Tibial nerve (tissue), 4 donors: ENCODE measurements around the gene GABRB2.

ENCODE experiments used
- EP300 ChIP-seq, 2 donors: sonication (generic); formaldehyde crosslinking; IDR thresholded peaks; one replicate each; pipeline ENCODE4 v1.6.1; 2017; ENCODE audit warnings: antibody characterized with exemption in 2 of 2, mild to moderate bottlenecking in 1 of 2
- POLR2A ChIP-seq, 2 donors: fragments of 450-650 bp; IDR thresholded peaks; one replicate each; pipeline ENCODE4 v1.6.1; 2017; ENCODE audit warnings: antibody characterized with exemption in 2 of 2, mild to moderate bottlenecking in 2 of 2, moderate library complexity in 2 of 2
- TF ChIP-seq, protein P1 (sequence below), 5 experiments: fragments of 200-600 bp in 3 of 5; fragments of 450-650 bp in 2 of 5; sonication (generic) in 3 of 5; IDR thresholded peaks; one replicate each; pipeline ENCODE4 v1.5.1; 2016 to 2019; ENCODE audit warnings: antibody characterized with exemption in 5 of 5, mild to moderate bottlenecking in 3 of 5, moderate library complexity in 2 of 5

DNA sequence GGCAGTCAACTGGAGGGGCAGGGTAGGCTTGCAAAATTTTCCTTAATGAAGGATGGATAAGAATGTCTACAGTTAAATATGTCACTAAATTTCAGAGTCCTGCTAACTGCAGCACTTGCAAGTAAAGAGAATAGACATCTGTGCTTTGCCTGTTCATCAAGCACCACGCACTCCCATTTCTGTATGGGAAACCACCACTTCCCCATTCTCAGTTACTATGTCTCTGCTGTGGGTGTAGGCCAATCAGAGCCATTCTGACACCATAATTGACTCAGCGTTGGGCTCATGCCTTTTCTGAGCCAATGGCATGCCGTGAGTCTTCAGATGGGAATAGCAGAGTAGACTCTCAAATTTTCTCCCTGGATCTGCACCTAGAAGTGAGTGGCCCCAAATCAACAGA, 247.5 kb downstream of the GABRB2 start:
- TF ChIP-seq, protein P1, sequence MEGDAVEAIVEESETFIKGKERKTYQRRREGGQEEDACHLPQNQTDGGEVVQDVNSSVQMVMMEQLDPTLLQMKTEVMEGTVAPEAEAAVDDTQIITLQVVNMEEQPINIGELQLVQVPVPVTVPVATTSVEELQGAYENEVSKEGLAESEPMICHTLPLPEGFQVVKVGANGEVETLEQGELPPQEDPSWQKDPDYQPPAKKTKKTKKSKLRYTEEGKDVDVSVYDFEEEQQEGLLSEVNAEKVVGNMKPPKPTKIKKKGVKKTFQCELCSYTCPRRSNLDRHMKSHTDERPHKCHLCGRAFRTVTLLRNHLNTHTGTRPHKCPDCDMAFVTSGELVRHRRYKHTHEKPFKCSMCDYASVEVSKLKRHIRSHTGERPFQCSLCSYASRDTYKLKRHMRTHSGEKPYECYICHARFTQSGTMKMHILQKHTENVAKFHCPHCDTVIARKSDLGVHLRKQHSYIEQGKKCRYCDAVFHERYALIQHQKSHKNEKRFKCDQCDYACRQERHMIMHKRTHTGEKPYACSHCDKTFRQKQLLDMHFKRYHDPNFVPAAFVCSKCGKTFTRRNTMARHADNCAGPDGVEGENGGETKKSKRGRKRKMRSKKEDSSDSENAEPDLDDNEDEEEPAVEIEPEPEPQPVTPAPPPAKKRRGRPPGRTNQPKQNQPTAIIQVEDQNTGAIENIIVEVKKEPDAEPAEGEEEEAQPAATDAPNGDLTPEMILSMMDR (IDR thresholded peaks at IDR 0.05): no peak
- TF ChIP-seq POLR2A (IDR thresholded peaks at IDR 0.05) (no peak), EP300 (IDR thresholded peaks at IDR 0.05) (no peak)
